A172 (cell line): ENCODE data around the gene ADAMTSL1. TPM values are rescaled to one million over a fixed set of nuclear protein-coding genes. Genes with fewer than 3 reads are reported as not detected.

ENCODE experiments used
- DNase-seq: peaks from one replicate; pipeline ENCODE4 v3.0.0-alpha.2; 2015; ENCODE audit warnings: low spot score
- total RNA-seq: library from RNA; depleted of rRNA; stranded (reverse); fragments of >200 nt; shearing (Covaris generic); gene quantifications from 2 replicates; pipeline ENCODE4 v1.2.3, GENCODE V29; 2014

The ADAMTSL1 gene
- total RNA-seq, 1 experiment from 2014 or later, result 11.4 TPM

DNA sequence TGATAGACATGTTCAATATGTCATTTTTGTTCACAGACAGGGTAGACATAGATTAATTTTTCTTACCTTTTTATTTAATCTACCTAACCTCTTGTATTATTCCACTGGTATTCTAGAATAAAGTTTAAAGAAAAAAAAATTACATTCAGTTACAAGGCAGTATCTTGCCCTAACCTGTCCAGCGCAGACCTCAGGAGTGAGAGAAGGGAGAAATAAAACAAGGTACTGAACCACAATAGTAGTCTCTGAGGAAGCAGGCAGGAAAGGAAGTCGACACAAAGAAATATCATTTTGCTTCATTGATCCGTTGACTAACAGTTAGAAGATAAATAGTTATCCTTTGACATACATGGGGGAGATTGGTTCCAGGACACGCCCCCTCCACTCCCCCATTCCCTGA is 12.5 kb upstream of the ADAMTSL1 start:
- no peak for DNase-seq

DNA sequence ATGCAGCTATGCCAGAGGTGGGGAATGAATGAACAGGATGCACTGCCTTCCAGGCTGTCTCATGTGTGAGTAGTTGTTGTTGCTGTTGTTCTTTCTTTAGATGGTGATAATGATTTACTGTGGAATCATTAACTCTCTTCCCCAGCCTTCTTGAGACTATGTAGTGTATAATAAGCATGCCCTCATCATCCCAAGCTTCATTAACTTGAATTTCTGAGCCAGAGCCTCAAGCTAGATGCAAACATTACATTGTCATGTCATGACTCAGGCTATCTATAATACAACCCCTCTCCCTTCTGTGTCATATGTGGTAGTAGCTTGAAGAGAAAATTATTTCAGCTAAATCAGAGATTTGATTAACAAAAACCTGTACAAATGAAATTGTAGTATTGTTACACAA is 10.0 kb upstream of the ADAMTSL1 start:
- peak; percentile 5 for DNase-seq

DNA sequence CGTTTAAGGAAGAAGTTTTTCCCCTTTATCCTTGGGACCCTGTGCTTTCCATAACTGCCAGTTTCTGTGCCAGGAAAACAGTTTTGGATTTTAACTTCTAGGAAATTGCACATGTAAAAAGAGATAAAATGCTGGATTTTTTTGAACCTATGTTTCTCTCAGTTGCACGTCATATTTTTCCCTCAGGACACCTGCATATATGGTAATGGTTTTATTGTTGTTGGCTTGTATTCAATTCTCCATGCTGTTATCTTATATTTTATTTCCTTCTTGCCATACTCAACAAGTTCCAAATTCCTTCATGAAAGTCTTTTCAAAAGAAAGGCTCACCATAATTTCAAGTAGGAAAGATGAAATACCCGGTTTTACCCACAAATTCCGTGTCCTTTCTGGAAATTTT is 7.9 kb upstream of the ADAMTSL1 start:
- no peak for DNase-seq

DNA sequence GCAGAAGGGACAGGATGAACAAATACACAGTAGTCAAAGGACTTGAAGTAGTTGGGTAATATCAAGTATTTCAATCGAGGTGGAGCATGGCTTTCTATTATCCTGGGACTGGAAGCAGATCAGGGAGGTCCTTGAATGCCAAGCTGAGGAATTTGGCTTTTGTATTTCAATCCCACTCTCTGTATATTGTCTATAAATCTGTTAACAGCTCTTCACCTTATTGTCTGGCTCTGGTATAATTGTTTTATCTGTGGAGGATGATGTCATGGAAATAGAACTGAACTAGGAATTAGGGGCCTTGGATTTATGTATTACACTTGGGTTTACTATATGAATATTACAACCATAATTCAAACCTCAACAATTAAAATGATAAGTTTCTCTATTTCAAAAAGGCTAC is 6.3 kb upstream of the ADAMTSL1 start:
- no peak for DNase-seq

DNA sequence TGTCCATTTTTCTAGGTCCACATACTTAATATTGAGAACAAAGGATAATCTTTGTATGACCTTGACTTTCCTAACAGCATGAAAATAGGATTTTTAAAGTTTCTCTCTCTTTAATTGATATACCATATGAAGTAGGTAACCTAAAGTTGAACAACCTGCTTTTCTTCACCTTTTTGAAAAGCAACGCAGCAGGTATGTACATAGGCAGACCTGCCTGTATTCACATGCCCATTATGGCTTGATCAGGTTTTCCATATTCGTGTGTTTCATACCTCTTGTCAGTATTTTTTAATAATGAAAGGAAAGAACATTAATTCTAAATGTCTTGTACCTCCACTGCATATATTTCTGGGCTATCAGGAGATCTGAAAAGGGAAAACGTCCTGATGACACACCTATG is 1.5 kb upstream of the ADAMTSL1 start:
- DNase-seq, result no peak

DNA sequence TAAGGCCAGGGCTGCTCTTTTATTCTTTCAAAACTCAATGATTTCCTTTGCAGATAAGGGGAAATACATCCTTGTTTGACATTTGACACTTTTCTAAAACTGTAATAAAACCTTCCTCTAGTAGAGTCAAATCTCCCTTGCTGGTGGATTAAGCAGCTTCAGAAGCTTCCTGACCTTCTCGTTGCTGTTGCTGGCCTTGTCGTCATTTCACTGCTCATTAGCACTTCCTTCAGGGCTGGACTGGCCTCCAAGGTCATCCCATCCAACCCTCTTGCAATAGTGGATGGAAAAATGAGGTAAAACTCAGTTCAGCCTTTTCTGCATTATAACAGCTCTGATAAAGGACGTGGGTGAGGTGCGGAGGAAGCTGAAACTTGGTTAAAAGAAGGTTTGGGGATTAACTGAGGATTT is 1.1 kb upstream of the ADAMTSL1 start:
- no peak for DNase-seq

DNA sequence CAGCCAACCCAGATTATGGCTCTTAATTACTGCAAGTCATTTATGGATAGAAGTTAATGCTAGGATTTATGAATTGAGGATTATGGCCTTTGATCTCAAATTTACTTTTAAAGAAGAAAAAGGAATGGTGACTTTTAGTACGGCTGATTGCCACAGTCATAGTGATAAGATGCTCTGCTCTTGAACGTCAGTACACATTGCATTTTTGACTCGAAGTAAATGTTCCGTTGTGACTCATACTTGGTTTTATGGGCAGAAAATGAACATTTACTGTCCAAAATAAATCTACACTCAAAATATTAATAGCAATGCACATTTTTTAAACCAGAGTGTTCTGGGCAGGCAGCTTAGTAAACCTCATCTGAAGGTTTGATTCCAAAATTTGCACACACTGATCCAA is 830 bp downstream of the ADAMTSL1 start:
- no peak for DNase-seq

DNA sequence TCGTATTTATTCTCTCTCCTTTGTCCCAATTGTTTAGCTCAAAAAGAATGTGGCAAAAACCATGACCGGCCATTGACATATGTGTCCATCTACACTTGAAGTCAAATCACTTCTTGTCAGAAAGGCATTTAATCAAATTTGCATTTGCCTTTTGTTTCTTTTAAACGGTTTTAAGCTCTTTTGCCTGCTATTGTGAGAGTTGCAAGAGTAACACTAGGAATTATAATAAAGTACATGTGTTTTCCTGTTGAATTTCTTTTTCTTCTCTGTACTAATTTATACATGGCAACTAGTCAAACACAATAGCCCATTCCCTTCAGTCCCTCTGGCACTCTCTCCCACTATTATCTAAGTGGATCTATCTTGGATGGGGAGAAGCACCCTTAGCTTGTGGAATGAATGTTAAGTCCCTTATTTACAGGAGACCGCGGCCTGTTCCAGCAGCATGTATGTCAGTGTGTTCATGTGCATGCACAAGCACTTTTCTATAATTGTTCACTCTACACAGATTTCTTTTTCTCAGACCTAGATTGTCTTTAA is 3.2 kb downstream of the ADAMTSL1 start:
- DNase-seq, result no peak

DNA sequence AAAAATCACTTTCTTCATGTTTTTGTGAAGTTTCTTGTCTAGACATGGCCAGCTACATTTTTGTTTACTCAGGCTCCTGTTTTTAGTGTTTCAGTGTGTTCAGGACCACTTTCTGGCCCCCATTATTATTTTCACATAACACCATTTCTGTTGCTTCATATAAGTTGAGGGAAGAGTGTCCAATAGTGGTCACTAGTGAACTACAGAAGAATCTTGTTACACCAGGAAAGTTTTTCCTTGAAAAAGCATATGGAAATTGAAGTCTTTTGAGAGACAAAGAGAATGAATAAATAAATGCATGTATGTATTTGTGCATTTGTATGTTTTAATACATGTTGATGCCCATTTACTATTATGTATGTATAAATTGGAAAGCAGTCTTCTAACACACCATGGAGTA is 3.8 kb downstream of the ADAMTSL1 start:
- DNase-seq, result no peak

DNA sequence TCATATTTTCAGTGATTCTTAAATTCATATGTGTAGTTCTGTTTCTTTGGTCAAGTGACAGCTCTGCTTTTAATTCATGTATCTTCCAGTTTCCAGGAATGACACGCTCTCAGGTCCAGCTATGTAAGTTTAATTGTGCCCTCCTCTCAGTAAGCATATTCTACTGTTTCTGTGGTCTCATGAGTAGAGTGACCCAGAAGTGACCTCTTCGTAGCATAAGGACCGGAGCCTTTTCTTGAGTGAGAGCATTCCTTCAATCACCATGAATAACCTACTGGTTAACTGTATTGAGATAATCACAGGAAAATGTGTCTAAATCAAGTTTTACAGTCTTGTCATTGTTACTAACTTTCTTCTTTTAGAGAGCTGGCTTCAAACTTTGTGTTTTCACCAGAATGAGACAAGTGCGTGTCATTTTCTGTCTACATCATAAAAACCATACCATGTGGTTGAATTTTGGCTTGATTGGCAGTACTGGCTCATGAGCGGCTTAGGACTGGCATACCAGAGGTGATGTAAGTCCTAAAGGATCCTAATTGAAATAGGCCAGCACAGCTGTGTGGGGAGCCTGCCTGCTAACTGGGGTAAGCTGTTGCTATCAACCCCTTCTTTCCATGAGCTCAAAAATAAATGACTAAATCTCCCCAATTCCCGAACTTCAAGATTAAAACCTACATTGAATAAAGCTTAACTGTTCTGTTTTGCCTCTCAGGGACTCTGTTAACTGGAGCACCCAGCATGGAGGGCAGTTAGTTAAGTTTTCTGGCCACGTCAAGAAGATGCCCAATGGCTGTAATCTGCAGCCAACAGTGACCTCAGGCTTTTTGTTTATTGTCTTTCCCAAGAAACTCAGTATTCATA is 4.8 kb downstream of the ADAMTSL1 start:
- DNase-seq, result peak; percentile 84

DNA sequence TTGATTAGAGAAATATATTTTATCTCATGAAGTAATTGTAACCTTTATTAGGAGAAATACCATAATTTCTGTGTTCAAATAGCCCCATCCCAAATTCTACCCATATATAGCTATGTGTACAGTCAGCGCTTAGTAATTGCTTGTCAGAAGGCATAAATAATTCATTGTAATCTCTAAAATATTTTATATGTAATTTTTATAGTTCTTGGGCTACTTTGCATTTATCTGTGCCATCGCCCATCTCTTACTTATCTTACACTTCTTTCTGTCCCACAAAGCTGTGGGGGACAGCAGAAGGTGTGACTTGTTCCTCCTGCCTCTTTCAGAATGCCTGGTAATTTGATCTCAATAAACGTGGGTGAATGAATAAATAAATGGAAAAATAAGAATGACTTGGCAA is 5.5 kb downstream of the ADAMTSL1 start:
- DNase-seq, result peak; percentile 38

DNA sequence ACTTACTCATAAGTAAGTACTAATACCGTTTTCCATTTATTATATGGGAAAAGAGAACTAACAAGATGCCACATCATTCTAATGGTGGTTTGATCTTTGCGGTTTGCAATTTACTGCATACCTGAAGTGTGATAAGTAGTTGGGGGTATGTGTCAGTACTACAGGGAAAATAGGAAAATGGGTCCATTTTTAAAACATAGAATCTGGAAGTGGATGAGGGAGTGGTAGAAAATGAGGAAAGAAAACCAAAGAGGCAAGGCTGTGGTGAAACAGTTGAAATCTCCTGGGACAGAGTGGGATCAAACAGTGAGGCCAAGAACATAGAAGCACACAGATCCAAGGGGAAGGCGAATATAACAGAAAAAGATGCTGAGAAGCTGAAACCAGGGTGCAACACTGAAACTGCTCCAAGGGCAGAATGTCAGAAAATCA is 6.7 kb downstream of the ADAMTSL1 start:
- DNase-seq, result peak; percentile 81

DNA sequence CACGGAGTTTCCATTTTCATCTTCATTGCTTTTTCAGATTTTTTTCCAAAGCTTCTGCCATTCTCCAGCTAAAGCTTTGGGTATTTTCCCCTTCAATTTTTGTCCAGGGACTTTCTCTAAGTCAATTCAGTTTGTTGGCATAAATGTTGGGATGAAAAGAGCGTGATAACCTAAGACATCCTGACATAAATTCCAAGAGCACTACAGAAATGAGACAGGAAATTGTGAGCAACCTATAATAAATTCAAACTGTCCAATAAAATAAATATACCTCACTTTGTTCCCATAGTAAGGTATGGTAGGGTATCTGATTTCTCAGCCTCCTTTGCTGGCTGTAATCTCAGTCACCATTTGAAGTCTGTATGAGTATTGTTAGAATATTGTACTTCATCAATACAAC is 8.4 kb downstream of the ADAMTSL1 start:
- peak; percentile 41 for DNase-seq

DNA sequence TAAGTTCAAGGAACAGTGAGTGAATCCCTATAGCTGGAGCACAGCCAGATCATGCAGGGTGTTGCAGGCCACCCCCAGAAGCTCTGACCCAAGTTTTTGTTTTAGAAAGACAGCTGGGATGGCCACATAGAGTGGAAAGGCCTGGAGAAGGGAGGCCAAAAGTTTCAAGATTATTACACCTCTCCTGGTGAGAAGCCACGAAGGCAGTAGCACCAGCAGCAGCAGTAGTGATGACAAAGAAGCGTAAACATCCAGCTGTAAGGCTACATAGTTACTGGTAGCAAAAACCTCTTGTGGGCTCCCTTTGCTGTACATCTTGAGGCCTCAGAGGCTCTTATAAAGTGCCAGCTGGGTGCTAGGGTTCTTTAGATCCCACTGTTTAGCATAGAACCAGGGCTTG is 11.8 kb downstream of the ADAMTSL1 start:
- DNase-seq, result no peak

DNA sequence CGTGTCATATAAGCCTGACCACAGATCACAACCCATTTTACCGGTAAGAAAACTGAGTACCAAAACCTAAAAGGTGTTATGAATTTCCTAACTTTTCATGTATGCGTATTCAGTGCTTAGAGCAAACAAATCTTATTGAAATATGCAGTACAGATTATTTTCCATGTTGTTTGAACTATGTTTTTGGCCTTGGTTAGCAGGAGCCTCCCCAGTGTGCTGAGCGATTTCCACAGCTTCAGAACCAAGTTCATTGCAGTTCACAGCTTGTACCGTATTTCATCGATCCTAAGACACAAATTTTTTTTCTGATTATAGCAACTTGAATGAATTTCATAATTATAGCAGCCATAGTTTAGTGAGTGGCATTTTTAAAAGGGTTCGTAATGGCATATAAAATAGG is 13.7 kb downstream of the ADAMTSL1 start:
- no peak for DNase-seq

DNA sequence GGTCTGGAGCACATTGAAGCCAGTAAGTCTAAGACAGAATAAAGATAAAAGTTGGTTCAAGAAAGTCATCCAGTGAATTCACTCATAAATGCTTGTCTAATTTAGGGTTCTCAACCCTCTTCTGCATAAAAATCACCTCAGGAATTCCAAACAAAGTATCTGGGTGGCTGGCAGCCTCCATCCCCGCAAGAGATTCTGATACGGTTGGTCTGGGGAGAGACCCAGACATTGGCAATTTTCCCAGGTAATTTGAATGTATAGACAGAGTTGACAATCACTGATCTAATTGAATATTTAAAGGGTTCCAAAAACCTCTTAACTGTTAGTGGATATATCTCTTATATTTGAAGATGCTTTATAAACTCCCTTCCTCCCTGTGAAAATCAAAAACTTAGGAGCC is 14.9 kb downstream of the ADAMTSL1 start:
- no peak for DNase-seq

DNA sequence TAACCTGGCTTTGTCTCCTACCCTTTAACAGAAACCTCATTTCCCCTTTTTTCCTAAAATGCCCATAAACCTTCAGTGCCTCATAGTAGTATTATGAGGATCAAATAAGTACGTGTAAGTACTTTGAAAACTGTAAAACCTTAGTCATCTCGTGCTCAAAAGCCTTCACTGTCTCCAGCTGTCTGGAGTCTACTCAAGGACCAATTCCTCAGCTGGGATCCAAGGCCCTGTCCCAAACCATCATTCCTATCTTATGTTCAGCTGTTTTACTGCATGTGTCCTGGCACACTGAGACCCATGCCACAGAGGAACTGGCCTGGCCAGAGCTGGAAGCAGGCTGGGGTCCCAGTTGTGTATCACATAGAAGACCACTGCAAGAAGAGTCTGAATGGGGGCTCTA is 15.9 kb downstream of the ADAMTSL1 start:
- peak; percentile 42 for DNase-seq

DNA sequence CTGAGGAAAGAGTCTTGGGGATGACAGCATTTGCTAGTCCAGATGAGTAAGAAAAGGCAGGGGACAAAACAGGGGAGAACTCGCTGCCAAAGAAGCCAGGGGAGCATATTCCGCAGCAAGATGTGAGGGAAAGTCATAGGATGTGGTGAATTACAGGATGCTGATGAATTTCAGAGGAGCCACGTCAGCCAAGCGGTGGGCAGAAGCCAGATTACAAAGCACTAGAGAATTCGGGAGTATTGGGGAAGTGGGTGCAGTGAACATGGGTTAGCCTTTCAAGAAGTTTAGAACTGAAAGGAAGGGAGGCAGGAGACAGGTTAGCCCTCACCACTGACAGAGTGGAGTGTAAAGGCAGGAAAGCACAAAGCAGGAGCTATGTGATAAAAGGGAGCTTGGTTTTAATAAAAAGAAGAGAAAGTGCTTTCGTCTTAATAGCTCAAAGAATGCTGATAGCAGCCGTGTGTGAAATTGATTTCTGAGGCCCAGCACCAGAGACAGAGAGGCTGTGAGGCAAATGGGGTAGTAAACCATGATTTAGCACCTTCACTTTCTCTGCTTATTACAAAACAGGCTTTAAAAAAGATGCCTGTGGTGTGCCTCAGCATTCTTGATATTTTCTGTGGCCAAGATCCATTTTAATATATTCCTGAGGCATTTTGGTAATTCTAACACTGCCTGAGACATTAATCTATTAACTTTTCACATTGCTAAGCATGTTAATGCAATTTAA is 16.9 kb downstream of the ADAMTSL1 start:
- DNase-seq, result peak; percentile 98

DNA sequence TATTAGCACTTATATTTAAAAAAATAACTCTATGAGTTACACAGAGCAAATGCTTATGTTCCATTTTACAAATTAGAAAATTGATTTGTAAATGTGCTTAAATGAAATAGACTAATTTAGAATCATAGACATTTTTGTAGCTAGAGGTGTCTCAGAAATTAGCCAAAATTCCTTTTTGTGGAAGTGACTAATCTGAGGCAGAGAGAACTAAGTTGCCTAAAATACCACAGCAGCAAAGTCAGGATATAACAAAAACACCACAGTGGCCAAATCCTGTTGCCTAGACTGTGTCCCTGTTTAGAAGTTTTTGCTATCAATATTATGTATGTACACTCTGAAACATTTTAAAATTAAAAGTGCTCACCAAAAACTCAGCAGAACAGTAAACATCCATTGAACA is 18.7 kb downstream of the ADAMTSL1 start:
- DNase-seq, result no peak

DNA sequence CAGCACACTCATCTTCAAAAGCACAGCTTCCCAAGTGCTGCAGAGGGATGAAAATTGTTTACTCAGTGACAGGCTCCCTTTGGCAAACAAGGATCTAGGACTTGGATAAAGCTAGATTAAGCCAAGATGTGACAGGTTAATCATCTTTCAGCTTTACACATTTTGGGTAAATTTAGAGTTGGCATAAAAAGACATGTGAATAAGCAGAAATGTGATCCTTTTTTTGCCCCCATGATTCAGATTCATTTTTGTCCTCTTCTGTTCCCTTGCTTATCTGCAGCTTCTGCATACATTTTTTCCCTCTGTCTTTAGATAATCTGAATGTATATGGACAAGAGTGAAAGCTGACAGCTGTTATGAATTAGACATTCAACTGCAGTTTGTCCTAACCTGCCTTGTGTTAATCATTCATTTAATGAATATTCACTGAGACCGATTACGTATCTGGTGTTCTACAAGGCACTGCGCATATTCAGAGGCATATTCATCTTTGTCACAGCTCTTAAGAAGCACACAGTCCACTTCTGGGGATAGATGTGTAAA is 19.6 kb downstream of the ADAMTSL1 start:
- DNase-seq, result no peak

DNA sequence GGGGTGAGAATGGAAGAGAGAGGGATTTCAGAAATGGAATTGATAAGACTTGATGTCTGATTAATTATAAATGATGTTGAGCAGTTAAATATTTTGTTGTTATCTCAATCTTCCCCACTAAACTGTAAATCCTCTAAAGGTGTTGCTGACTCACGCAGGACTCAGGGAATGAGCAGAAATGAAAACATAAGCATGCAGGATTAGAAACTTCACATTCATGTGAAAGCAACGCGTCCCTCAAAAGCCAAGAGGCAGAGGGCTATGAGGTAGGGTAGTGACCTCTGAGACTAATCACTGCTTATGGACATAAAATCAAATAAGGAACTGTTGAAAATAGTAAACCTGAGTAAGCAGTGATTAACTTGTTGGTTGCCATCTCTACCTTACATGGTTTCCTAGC is 21.1 kb downstream of the ADAMTSL1 start:
- no peak for DNase-seq

DNA sequence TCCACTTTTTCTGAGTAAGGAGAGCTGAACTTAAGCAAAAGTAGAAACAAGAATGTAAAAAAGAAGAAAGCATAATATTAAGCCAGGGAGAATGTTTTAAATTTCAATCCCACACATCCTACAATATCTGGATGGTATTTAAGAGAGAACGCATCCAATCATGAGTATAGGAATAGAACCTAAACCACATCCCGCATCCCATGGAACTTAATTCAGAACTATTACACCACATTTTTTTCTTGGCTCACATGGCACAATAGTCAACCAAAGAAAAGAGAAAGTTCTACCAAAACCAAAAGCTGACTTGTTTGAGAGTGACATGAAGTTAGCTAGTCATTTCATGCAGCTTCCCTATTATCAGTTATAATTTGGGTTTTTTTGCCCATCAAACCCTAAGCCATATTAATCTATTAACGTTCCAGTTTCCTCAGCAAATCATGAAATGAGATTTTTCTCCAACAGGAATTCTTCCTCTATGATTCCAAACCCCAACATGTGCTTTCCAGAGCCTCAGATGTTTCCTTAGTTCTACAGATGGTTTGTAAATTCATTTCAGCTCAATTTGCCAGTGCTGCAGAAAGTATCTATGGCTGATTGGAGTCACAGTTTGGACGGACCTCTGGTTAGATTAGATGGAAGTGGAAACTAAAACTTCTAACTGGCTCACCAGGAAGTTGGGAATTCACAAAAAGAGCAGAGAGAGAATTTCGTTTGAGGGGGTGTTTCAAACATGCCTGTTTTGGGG is 22.5 kb downstream of the ADAMTSL1 start:
- DNase-seq, result no peak
